Nephron (organoid): ENCODE results near the gene YBX3.
A peak's percentile ranks its signal among the peaks of the same experiment; 100 is the strongest.

ENCODE experiments used
- H3K27ac Mint-ChIP-seq, 3 experiments: 2 replicates each; pipeline ENCODE4 v1.8.0; 2020; ENCODE audit warnings: mixed read lengths in 3 of 3, mild to moderate bottlenecking in 2 of 3, moderate library complexity in 1 of 3
- H3K27me3 Mint-ChIP-seq: 2 replicates; pipeline ENCODE4 v1.8.0; 2021; ENCODE audit warnings: low read depth, mild to moderate bottlenecking, moderate library complexity, mixed read lengths
- H3K36me3 Mint-ChIP-seq: 2 replicates; pipeline ENCODE4 v1.8.0; 2020; ENCODE audit warnings: low read depth, mixed read lengths
- H3K4me1 Mint-ChIP-seq: 2 replicates; pipeline ENCODE4 v1.8.0; 2020; ENCODE audit warnings: mixed read lengths
- H3K4me3 Mint-ChIP-seq, 3 experiments: 2 replicates each; pipeline ENCODE4 v1.8.0; 2020; ENCODE audit warnings: mild to moderate bottlenecking in 3 of 3, mixed read lengths in 3 of 3, moderate library complexity in 2 of 3
- H3K9me3 Mint-ChIP-seq: 2 replicates; pipeline ENCODE4 v1.8.0; 2020; ENCODE audit warnings: mixed read lengths
- CTCF ChIP-seq, 3 experiments: fragments of 200-600 bp; sonication (generic); IDR thresholded peaks; one replicate each; pipeline ENCODE4 v1.5.0; 2021; ENCODE audit warnings: antibody characterized with exemption in 3 of 3; ENCODE audit not compliant: unreplicated experiment in 3 of 3

YBX3 gene

GRCh38 chr12:10730559-10730958, 7.4 kb upstream of the YBX3 start:
- Mint-ChIP-seq H3K27me3 (peaks cover 6% of the 10 kb centered on the region), H3K27ac (no peak overlapping the region)

GRCh38 chr12:10728091-10728490, 5.0 kb upstream of the YBX3 start:
- TF ChIP-seq CTCF (IDR thresholded peaks at IDR 0.05; ENCODE audit: unreplicated experiment in 3 of 3) = no peak
- Mint-ChIP-seq H3K9me3 (no peaks in the 10 kb centered on the region), H3K27ac (no peak overlapping the region), H3K27me3 (peaks cover 2% of the 10 kb centered on the region), H3K4me3 (no peak overlapping the region), H3K36me3 (no peaks in the 10 kb centered on the region), H3K4me1 (peaks cover 15% of the 10 kb centered on the region)

More at GRCh38 chr12:10730559-10730958, 7.4 kb upstream of the YBX3 start:
- Mint-ChIP-seq H3K4me1 (no peaks in the 10 kb centered on the region), H3K4me3 (no peak overlapping the region), H3K9me3 (no peaks in the 10 kb centered on the region), H3K36me3 (no peaks in the 10 kb centered on the region)
- no peak for TF ChIP-seq CTCF (IDR thresholded peaks at IDR 0.05; ENCODE audit: unreplicated experiment in 3 of 3)

- Mint-ChIP-seq H3K4me1 (peaks cover 17% of the 10 kb centered on the region), H3K27ac (no peak overlapping the region), H3K36me3 (no peaks in the 10 kb centered on the region), H3K4me3 (no peak overlapping the region), H3K9me3 (no peaks in the 10 kb centered on the region), H3K27me3 (no peaks in the 10 kb centered on the region)
- TF ChIP-seq CTCF (IDR thresholded peaks at IDR 0.05; ENCODE audit: unreplicated experiment in 3 of 3) = no peak
These were observed 3.8 kb upstream of the YBX3 start for GRCh38 chr12:10726945-10727344.

- Mint-ChIP-seq H3K27ac (no peak overlapping the region), H3K4me3 (peak overlapping the region; percentile 32 to 79 (median 63)), H3K27me3 (no peaks in the 10 kb centered on the region), H3K9me3 (no peaks in the 10 kb centered on the region), H3K4me1 (peaks cover 29% of the 10 kb centered on the region), H3K36me3 (no peaks in the 10 kb centered on the region)
- TF ChIP-seq CTCF (IDR thresholded peaks at IDR 0.05; ENCODE audit: unreplicated experiment in 3 of 3) = no peak
These were observed 1.9 kb upstream of the YBX3 start for GRCh38 chr12:10725003-10725402.

GRCh38 chr12:10722502-10722904, 620 bp downstream of the YBX3 start:
- H3K27me3 Mint-ChIP-seq = no peaks in the 10 kb centered on the region
- H3K36me3 Mint-ChIP-seq = no peaks in the 10 kb centered on the region
- TF ChIP-seq CTCF (IDR thresholded peaks at IDR 0.05; ENCODE audit: unreplicated experiment in 3 of 3) = no peak
- no peaks in the 10 kb centered on the region for H3K9me3 Mint-ChIP-seq
- H3K27ac Mint-ChIP-seq = peak overlapping the region; percentile 87 to 90 (median 89)
- peaks cover 49% of the 10 kb centered on the region for H3K4me1 Mint-ChIP-seq
- peak overlapping the region; percentile 88 to 95 (median 93) for H3K4me3 Mint-ChIP-seq

- H3K4me1 Mint-ChIP-seq = peaks cover 55% of the 10 kb centered on the region
- no peaks in the 10 kb centered on the region for H3K36me3 Mint-ChIP-seq
- peak overlapping the region; percentile 88 to 95 (median 93) for H3K4me3 Mint-ChIP-seq
- H3K27me3 Mint-ChIP-seq = no peaks in the 10 kb centered on the region
- no peak for TF ChIP-seq CTCF (IDR thresholded peaks at IDR 0.05; ENCODE audit: unreplicated experiment in 3 of 3)
- no peaks in the 10 kb centered on the region for H3K9me3 Mint-ChIP-seq
- H3K27ac Mint-ChIP-seq = peak overlapping the region; percentile 87 to 90 (median 89)
These were observed 1.2 kb downstream of the YBX3 start for GRCh38 chr12:10721651-10722501.
